HG03108 (cell line): Measurements from ENCODE around the gene AKAP1.

Source experiments
- ATAC-seq: cut with Tn5 transposase; IDR thresholded peaks from one replicate; pipeline ENCODE4 v1.9.1; 2021; ENCODE audit warnings: moderate library complexity; ENCODE audit not compliant: unreplicated experiment

Gene AKAP1, protein sequence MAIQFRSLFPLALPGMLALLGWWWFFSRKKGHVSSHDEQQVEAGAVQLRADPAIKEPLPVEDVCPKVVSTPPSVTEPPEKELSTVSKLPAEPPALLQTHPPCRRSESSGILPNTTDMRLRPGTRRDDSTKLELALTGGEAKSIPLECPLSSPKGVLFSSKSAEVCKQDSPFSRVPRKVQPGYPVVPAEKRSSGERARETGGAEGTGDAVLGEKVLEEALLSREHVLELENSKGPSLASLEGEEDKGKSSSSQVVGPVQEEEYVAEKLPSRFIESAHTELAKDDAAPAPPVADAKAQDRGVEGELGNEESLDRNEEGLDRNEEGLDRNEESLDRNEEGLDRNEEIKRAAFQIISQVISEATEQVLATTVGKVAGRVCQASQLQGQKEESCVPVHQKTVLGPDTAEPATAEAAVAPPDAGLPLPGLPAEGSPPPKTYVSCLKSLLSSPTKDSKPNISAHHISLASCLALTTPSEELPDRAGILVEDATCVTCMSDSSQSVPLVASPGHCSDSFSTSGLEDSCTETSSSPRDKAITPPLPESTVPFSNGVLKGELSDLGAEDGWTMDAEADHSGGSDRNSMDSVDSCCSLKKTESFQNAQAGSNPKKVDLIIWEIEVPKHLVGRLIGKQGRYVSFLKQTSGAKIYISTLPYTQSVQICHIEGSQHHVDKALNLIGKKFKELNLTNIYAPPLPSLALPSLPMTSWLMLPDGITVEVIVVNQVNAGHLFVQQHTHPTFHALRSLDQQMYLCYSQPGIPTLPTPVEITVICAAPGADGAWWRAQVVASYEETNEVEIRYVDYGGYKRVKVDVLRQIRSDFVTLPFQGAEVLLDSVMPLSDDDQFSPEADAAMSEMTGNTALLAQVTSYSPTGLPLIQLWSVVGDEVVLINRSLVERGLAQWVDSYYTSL

DNA sequence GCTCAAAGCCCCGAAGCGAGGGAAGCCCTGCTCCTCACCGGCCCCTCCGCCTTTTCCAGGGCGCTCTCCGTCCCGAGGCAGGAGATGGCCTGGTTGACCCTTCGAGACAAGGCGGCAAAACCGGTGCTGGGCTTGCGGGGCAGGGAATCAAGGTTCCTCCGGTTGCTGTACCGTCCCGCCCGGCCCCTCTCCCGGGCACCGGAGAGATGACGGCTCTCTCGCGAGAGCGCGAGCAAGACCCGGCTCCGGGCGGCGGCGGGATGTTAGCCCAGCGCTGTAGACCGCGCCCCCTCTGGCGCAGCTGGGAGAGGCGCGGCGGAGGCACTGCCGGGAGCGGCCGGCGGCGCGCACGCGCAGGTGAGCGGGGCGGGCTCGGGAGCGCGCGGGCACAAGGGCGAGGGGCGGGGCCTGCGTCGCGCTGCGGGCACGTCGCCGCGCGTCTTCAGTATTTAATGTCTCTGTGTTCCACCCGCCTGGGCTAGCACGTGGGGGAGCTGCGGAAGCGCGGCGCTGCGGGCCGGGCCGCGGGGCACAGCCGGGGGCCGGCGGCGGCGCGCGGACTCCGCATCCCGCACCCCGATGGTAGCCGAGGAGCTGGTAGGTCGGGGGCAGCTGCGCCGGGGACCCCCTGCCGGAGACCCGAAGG is at the start of gene AKAP1:
Gene AKAP1 (plus strand): TSS at position 445 of the 646 bp plus-strand sequence. CDS start 20,219 bp downstream, outside the sequence.
- ATAC-seq: peak; percentile 88

DNA sequence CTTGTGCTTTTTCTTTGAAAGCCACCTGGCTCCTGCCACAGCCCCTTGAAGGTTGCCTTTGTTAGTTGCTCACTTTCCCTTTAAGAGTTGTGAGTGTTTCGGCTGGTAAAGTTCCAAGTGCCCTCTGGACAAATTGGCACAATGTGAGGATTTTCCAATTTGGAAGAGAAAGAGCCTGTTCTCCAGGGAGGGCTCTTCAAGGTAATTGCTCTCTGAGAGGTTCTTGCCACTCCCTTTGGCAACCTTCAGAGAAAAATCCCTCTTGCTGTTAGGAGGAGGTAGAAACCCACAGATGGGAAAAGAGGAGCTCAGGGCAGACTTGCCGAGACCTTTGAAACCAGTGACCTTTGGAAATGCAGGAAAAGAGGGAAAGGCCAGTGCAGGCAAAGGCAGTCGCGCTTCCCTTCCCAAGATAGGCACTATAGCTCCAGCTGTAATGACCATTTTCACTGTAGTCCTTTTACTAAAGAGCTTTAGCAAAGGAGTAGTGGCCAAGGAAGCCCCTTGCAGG is 49.0 kb upstream of the AKAP1 start:
- no peak for ATAC-seq

DNA sequence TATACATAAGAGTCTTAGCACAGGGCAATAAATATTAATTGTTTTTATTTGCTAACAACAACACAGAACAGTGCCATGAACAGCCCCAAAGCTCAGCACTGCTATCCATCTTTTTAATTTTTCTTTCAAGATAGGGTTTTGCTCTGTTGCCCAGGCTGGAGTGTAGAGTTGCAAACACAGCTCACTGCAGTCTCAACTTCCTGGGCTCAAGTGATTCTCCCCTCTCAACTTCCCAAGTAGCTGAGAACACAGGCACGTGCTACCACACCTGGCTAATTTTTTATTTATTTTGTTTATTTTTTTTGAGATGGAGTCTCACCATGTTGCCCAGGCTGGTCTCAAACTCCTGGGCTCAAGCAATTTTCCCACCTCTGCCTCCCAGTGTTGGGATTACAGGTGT is 47.6 kb upstream of the AKAP1 start:
- ATAC-seq: no peak

DNA sequence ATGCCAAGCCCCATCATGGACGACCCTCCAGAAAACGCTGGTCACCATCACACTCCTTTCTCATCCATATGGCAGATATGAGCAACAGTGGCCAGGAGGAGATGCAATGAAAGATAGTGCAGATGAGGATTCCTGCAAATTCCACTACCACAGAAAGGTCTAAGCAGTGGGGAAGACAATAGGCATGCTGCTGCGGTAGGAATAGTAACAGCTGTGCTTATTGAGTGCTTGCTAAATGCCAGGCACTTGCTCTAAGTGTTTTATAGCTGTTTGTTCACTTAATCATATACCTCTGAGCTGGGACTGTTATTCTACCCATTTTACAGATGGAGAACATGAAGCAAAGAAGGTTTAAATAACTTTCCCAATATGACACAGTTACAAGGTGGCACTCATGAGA is 46.6 kb upstream of the AKAP1 start:
- ATAC-seq: no peak

DNA sequence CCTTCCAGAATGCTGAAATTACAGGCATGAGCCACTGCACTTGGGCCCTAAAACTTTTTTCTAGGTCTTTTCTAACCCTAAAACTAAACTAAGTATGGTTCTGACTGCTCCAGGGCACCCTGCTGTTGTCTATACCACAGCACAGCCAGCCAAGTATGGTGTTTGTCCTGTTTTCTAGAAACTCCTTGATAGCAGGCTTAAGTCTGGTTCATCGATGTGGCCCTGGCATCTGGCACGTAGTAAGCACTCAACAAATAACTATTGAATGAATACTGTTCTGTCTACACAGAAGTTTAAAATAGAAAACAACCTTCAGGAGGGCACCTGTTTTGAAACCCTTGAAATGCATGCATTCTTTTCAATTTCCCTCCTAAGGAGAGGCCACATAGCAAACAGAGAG is 44.5 kb upstream of the AKAP1 start:
- no peak for ATAC-seq

DNA sequence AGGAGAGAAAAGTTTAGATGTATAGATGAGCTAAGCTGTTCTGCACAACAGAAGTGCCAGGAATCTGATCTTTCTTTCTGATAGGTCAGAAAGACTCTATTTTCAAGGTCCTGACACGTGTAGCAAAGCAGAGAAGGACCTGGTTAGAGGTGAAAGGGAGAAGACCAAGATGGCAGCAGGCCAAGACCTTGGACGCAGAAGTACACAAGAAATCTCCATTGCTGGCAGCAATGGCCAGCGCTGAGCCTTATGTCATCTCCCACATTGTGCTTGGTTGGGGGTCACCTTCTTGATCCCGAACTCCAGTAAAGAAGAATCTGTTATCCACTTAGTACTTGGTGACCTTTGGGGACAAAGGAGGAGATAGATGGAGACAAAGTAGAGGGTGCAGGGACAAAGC is 41.8 kb upstream of the AKAP1 start:
- no peak for ATAC-seq

DNA sequence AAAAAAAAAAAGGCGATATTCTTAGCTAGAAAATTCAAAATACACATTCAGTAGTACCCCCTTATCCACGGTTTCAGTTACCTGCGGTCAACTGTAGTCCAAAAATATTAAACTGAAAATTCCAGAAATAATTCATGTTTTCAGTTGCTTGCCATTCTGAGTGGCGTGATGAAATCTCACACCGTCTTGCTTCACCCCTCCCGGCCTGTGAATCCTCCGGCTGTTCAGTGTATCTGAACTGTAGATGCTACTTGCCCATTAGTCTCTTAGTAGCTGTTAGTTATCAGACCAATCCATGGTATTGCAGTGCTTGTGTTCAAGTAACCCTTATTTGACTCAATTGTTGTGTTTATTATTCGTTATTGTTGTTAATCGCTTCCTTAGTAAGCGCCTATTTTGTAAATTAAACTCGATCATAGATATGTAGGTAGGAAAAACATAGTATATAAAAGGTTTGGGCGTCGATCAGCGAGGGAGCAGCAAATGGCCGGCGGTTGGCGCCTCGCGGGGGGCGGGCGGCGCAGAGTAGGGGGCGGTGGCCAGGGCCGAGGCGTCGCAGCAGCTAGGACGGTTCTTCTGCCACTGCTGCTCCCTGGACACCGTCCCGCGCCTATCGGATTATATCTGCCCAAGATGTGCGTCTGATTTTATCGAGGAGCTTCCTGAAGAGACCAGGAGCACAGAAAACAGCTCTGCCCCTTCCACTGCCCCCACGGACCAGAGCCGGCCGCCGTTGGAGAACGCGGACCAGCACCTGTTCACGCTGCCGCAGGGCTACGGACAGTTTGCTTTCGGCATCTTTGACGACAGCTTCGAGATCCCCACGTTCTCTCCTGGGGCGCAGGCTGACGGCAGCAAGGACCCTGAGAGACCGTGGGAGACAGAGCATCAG is 39.8 kb upstream of the AKAP1 start:
- no peak for ATAC-seq

DNA sequence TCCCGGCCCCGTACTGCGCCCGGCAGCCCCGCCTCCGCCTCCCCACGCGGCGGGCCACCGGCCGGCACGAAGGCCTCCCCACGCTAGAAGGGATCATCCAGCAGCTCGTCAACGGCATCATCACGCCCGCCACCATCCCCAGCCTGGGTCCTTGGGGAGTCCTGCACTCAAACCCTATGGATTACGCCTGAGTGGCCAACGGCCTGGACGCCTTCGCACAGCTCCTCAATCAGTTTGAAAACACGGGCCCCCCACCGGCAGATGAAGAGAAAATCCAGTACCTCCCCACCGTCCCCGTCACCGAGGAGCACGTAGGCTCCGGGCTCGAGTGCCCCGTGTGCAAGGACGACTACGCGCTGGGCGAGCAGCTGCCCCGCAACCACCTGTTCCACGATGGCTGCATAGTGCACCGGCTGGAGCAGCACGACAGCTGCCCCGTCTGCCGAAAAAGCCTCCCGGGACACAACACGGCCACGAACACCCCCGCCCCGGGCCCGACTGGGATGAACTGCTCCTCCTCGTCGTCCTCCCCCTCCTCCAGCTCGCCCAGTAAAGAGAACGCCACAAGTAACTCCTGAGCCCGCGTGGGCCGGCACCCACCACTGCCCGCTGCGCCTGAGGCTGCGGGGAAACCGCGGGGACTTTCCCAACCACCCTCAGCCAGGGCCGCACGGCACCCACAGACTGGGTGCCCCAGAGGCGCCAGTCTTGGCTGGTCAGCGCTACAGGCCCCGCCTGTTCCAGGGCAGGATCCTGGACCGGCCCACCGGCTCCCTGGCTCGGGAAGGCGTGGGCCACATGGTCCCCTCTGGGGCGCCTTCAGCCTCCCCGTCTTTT is 39.0 kb upstream of the AKAP1 start:
- peak; percentile 48 for ATAC-seq

DNA sequence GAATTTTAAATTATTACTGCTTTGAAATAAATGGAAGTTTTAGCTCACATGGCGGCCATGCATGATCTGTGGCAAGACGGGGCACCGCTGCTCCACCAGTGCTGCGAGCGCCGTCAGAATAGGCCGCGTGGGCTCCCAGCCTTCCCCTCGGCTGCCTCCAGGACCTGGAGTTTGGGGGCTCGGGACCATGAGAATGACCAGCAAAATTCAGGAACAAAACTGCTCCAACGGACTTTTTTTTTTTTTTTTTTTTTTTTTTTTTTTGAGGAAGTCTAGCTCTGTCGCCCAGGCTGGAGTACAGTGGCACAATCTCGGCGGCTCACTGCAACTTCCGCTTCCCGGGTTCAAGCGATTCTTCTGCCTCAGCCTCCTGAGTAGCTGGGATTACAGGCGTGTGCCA is 38.3 kb upstream of the AKAP1 start:
- no peak for ATAC-seq

DNA sequence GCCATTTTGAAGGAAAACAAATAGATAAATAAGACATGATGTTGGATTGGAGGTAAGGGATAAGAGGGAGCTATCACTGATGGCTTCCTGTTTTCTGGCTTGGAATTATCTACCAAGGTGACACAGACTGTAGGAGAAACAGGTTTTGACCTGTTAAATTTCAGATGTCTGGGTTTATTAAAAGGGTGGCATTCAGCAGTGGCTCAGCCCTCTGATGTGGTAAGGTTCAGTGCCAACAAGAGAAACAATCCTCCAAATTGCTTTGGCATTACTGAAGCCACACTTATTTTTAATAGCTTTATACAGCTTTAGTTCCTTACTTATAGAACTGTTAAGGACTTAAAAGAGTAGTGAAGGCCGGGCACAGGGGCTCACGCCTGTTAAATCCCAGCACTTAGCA is 37.0 kb upstream of the AKAP1 start:
- ATAC-seq: no peak

DNA sequence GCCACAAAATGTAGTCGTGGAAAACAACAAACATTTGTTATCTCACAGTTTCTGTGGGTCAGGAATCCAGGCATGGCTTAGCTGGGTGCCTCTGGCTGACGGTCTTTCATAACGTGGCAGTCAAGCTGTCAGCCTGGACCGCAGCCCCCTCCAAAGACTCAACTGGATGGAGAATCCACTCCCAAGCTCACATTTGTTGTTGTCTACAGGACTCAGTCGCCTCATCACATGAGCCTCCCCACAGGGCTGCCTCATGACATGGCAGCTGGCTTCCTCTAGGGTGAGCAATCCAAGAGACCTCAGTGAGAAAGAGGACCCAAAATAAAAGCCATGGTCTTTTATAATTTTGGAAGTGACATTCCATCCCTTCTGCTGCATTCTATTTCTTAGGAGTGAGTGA is 34.7 kb upstream of the AKAP1 start:
- ATAC-seq: no peak

DNA sequence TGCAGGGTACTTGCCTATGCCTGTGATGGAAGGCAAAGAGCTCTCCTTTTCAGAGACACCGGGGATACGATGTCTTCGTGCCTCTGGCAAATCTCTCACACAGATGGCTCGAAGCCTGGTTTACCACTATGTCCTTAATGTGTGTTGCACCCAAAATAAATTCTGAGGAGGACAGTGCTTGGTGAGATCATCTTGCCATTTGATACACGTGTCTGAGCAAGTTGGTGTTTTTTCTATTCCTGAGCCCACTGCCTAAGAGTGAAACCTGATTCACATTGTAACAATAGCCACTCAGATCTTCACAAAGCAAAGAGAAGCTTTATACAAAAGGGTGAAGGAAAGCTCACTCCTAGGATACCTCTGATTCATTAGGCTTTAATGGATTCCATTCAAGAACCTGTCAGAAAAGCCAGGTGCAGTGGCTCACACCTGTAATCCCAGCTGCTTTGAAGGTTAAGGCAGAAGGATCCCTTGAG is 33.1 kb upstream of the AKAP1 start:
- ATAC-seq: no peak

DNA sequence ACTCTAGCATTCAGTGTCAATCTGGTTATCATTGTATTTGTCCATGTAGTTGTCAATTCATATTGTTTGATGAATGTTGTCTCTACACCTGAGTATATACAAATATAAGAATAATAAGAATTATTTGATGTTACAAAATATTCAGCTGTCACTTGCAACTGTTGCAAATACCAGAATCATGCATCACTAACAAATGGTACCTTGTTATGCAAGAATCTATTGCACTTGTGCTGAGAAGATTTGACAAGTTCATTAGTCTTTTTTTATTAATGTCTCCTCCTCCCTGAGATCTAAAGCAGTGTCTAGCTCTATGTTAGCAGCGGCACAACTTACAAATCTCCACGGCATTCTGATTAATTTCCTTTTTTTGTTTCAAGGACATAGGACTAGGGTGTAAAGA is 22.2 kb upstream of the AKAP1 start:
- no peak for ATAC-seq

DNA sequence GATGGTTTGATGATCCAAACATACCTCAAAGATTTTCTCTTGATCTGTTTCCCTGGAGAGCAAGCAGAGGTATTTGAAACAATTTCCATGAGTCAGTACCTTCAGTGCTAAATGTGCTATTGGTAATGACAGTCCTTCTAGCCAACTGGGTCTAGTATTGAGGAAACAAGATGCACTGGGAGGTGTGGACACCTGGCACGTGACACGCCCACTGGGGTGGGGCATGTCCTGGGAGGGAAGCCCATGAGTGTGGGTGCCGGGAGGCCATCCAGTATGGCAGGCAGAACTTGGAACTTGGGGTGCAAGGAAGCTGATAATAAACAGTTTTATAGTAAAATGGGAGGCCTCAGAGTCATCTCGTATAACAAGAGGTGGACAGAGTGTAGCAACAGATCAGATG is 17.9 kb upstream of the AKAP1 start:
- ATAC-seq: no peak

DNA sequence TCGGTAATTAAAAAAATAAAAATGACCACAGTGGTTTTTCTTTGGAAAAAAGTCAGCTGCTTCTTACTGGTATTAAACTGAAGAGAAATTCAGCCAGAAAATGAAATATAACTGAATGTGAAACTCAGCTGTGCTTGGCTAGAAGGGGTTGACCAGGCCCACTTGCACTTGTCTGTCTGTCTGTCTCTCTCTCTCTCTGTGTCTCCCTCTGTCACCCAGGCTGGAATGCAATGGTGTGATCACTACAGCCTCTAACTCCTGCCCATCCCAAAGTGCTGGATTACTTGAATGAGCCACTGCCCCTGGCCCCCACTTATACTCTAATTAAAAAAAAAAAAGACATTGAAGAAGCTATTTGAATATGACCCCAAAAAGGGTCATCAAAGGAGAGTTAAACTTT is 17.3 kb upstream of the AKAP1 start:
- ATAC-seq: no peak

DNA sequence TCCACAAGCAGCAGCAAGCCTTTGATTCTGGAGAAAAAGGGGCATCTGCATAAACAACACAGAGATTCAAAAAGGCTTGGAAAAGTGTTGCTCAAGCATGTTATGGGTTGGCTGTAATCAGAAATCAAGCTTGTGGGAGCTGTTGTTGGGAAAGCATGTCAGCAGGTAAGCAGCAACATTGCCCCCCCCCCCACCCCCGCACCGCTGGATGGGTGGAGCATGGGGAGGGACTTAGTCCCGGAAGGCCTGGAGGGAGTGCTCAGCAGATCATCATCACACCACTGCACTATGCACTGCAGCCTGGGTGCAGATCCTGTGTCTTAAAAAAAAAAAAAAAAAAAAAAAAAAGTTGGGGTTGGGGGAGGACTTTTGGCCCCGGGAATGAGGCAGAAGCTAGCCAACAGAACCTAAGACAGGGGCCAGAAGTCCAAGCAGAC is 16.8 kb upstream of the AKAP1 start:
- ATAC-seq: no peak

DNA sequence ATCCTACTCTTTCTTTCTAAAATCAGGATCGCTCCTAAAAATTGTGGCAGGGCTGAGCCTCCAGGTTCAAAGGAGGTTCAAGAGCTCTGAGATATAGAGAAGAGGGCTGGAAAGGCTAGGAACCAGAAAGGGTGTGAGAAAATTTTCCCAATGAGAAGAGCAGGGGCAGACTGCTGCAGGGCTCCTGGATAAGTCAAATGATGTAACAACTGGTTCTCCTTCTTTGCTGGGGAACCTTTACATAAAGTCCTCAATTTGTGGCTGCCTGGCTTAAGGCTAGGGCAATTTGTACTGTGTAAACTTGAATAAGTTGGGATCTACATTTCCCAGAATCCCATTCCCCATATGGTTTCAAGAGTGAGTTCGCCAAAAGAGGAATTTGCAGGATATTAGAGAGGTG is 16.3 kb upstream of the AKAP1 start:
- ATAC-seq: no peak

DNA sequence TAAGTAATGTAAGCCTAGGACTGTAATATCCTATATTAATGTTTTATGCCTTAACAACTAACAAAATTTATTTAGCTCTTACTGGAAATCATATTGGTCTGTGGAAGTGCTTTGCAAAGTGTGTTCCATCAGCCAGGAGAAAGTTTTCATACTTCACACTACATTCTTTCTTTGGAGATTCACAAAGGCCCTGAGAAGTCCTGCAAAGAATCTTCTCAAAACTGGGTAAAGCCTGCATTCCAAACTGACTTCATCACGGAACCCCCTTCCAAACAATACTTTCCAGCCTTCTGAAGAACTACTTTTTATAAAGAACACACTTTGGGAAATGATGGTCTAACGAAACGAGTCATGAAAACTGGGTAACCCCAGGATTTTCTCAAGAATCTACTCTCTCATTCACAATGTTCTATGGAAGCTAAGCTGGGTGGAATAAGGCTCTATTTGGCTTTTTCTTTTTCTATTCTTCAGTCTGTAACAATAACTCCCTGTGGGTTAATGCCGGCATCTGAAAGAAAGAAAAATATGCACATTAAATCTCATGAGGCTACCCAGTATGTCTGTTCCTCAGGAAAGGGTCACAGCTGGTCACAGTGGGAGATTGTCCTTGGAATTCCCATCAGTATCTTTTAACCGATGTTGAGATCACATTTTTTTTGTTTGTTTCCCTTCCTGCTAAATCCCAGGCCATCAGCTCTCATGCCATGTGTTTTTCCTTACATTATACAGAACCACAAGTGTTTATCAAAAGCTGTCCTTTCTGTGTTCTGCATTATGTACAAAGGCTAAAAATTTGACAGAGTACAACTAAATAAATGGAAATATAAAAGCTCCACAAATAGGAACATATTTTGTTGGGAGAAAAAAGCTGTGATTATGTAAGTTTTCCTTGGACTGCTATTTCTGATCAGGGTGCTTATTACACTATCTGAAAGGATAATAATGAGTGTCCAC is 12.8 kb upstream of the AKAP1 start:
- no peak for ATAC-seq
